ENCODE measurements around the gene HECW1.

HECW1 gene

GRCh38 chr7:43535810-43536585 lies 423.6 kb downstream of the HECW1 start:
- Histone ChIP-seq H3K27ac (ENCODE audit: insufficient read depth in 1 of 2, low read depth in 1 of 2, low read length in 2 of 2, poor library complexity in 1 of 2, severe bottlenecking in 2 of 2) (no peak overlapping the region), H3K4me3 (ENCODE audit: control insufficient read depth in 1 of 7, extremely low read depth in 1 of 7, insufficient read depth in 4 of 7, low read depth in 2 of 7, low read length in 6 of 7) (no peak overlapping the region), H3K36me3 (ENCODE audit: control insufficient read depth in 4 of 4, insufficient read depth in 4 of 4, low read length in 3 of 4) (no peaks in the 10 kb centered on the region), H3K9me3 (ENCODE audit: control extremely low read depth in 1 of 5, control insufficient read depth in 4 of 5, insufficient read depth in 2 of 5, low read depth in 1 of 5, low read length in 4 of 5) (no peaks in the 10 kb centered on the region), H3K4me1 (ENCODE audit: control extremely low read depth in 1 of 4, control insufficient read depth in 4 of 4, insufficient read depth in 4 of 4, low read length in 3 of 4) (no peaks in the 10 kb centered on the region), H3K27me3 (replicated peaks in 2 of 5; ENCODE audit: control insufficient read depth in 4 of 5, insufficient read depth in 5 of 5, low read length in 4 of 5) (peaks cover 0 to 2% (median 0%) of the 10 kb centered on the region in 5 experiments)
- CTCF ChIA-PET: no interaction called here
- 92% methylated on average over 4 of the region's 6 CpGs for WGBS (ENCODE audit: insufficient coverage)
- DNase-seq: no peak
- POLR2A ChIA-PET: no interaction called here

GRCh38 chr7:43536773-43537172 lies 424.3 kb downstream of the HECW1 start:
- no peak overlapping the region for H3K4me3 ChIP-seq (ENCODE audit: control insufficient read depth in 1 of 7, extremely low read depth in 1 of 7, insufficient read depth in 4 of 7, low read depth in 2 of 7, low read length in 6 of 7)
- H3K27ac ChIP-seq (ENCODE audit: insufficient read depth in 1 of 2, low read depth in 1 of 2, low read length in 2 of 2, poor library complexity in 1 of 2, severe bottlenecking in 2 of 2): no peak overlapping the region
- no peaks in the 10 kb centered on the region for H3K4me1 ChIP-seq (ENCODE audit: control extremely low read depth in 1 of 4, control insufficient read depth in 4 of 4, insufficient read depth in 4 of 4, low read length in 3 of 4)
- WGBS (ENCODE audit: insufficient coverage): over 99% methylated on average over 15 of the region's 15 CpGs
- no peaks in the 10 kb centered on the region for H3K36me3 ChIP-seq (ENCODE audit: control insufficient read depth in 4 of 4, insufficient read depth in 4 of 4, low read length in 3 of 4)
- POLR2A ChIA-PET: no interaction called here
- CTCF ChIA-PET: interaction anchor here (1.0 kb wide), 1 partner anchor 45 kb away, joined by 3 read pairs; no protein-coding TSS in a partner anchor
- no peaks in the 10 kb centered on the region for H3K9me3 ChIP-seq (ENCODE audit: control extremely low read depth in 1 of 5, control insufficient read depth in 4 of 5, insufficient read depth in 2 of 5, low read depth in 1 of 5, low read length in 4 of 5)
- H3K27me3 ChIP-seq (replicated peaks in 2 of 5; ENCODE audit: control insufficient read depth in 4 of 5, insufficient read depth in 5 of 5, low read length in 4 of 5): peaks cover 0 to 2% (median 0%) of the 10 kb centered on the region in 5 experiments
- no peak for DNase-seq

GRCh38 chr7:43537765-43538403 lies 425.4 kb downstream of the HECW1 start:
- H3K4me1 ChIP-seq (ENCODE audit: control extremely low read depth in 1 of 4, control insufficient read depth in 4 of 4, insufficient read depth in 4 of 4, low read length in 3 of 4): no peaks in the 10 kb centered on the region
- H3K36me3 ChIP-seq (ENCODE audit: control insufficient read depth in 4 of 4, insufficient read depth in 4 of 4, low read length in 3 of 4): no peaks in the 10 kb centered on the region
- 88% methylated on average over 8 of the region's 9 CpGs for WGBS (ENCODE audit: insufficient coverage)
- DNase-seq: no peak
- ChIA-PET POLR2A (no interaction called here), CTCF (interaction anchor here (1.0 kb wide), 1 partner anchor 44 kb away, joined by 3 read pairs; no protein-coding TSS in a partner anchor)
- no peaks in the 10 kb centered on the region for H3K9me3 ChIP-seq (ENCODE audit: control extremely low read depth in 1 of 5, control insufficient read depth in 4 of 5, insufficient read depth in 2 of 5, low read depth in 1 of 5, low read length in 4 of 5)
- peaks cover 0 to 2% (median 0%) of the 10 kb centered on the region in 5 experiments for H3K27me3 ChIP-seq (replicated peaks in 2 of 5; ENCODE audit: control insufficient read depth in 4 of 5, insufficient read depth in 5 of 5, low read length in 4 of 5)
- no peak overlapping the region for H3K27ac ChIP-seq (ENCODE audit: insufficient read depth in 1 of 2, low read depth in 1 of 2, low read length in 2 of 2, poor library complexity in 1 of 2, severe bottlenecking in 2 of 2)
- no peak overlapping the region for H3K4me3 ChIP-seq (ENCODE audit: control insufficient read depth in 1 of 7, extremely low read depth in 1 of 7, insufficient read depth in 4 of 7, low read depth in 2 of 7, low read length in 6 of 7)

GRCh38 chr7:43538404-43538771 lies 425.9 kb downstream of the HECW1 start:
- ChIA-PET CTCF (no interaction called here), POLR2A (no interaction called here)
- 94% methylated on average over 2 of the region's 4 CpGs for WGBS (ENCODE audit: insufficient coverage)
- peaks cover 0 to 2% (median 0%) of the 10 kb centered on the region in 5 experiments for H3K27me3 ChIP-seq (replicated peaks in 2 of 5; ENCODE audit: control insufficient read depth in 4 of 5, insufficient read depth in 5 of 5, low read length in 4 of 5)
- no peaks in the 10 kb centered on the region for H3K36me3 ChIP-seq (ENCODE audit: control insufficient read depth in 4 of 4, insufficient read depth in 4 of 4, low read length in 3 of 4)
- no peak for DNase-seq
- no peaks in the 10 kb centered on the region for H3K9me3 ChIP-seq (ENCODE audit: control extremely low read depth in 1 of 5, control insufficient read depth in 4 of 5, insufficient read depth in 2 of 5, low read depth in 1 of 5, low read length in 4 of 5)
- H3K27ac ChIP-seq (ENCODE audit: insufficient read depth in 1 of 2, low read depth in 1 of 2, low read length in 2 of 2, poor library complexity in 1 of 2, severe bottlenecking in 2 of 2): no peak overlapping the region
- no peak overlapping the region for H3K4me3 ChIP-seq (ENCODE audit: control insufficient read depth in 1 of 7, extremely low read depth in 1 of 7, insufficient read depth in 4 of 7, low read depth in 2 of 7, low read length in 6 of 7)
- H3K4me1 ChIP-seq (ENCODE audit: control extremely low read depth in 1 of 4, control insufficient read depth in 4 of 4, insufficient read depth in 4 of 4, low read length in 3 of 4): no peaks in the 10 kb centered on the region

- Histone ChIP-seq H3K9me3 (ENCODE audit: control extremely low read depth in 1 of 5, control insufficient read depth in 4 of 5, insufficient read depth in 2 of 5, low read depth in 1 of 5, low read length in 4 of 5) (no peaks in the 10 kb centered on the region), H3K27me3 (replicated peaks in 2 of 5; ENCODE audit: control insufficient read depth in 4 of 5, insufficient read depth in 5 of 5, low read length in 4 of 5) (peaks cover 0 to 2% (median 0%) of the 10 kb centered on the region in 5 experiments), H3K36me3 (ENCODE audit: control insufficient read depth in 4 of 4, insufficient read depth in 4 of 4, low read length in 3 of 4) (no peaks in the 10 kb centered on the region), H3K4me3 (ENCODE audit: control insufficient read depth in 1 of 7, extremely low read depth in 1 of 7, insufficient read depth in 4 of 7, low read depth in 2 of 7, low read length in 6 of 7) (no peak overlapping the region), H3K27ac (ENCODE audit: insufficient read depth in 1 of 2, low read depth in 1 of 2, low read length in 2 of 2, poor library complexity in 1 of 2, severe bottlenecking in 2 of 2) (no peak overlapping the region), H3K4me1 (ENCODE audit: control extremely low read depth in 1 of 4, control insufficient read depth in 4 of 4, insufficient read depth in 4 of 4, low read length in 3 of 4) (no peaks in the 10 kb centered on the region)
- peak in 1 of 3 donors; percentile 14 for DNase-seq
- ChIA-PET CTCF (no interaction called here), POLR2A (no interaction called here)
- 93% methylated on average over 3 of the region's 3 CpGs for WGBS (ENCODE audit: insufficient coverage)
Measured at GRCh38 chr7:43540471-43540870, 428.0 kb downstream of the HECW1 start.

GRCh38 chr7:43542716-43543115 lies 430.3 kb downstream of the HECW1 start:
- Histone ChIP-seq H3K9me3 (ENCODE audit: control extremely low read depth in 1 of 5, control insufficient read depth in 4 of 5, insufficient read depth in 2 of 5, low read depth in 1 of 5, low read length in 4 of 5) (peaks cover 0 to 7% (median 0%) of the 10 kb centered on the region in 5 experiments), H3K36me3 (ENCODE audit: control insufficient read depth in 4 of 4, insufficient read depth in 4 of 4, low read length in 3 of 4) (no peaks in the 10 kb centered on the region), H3K4me1 (ENCODE audit: control extremely low read depth in 1 of 4, control insufficient read depth in 4 of 4, insufficient read depth in 4 of 4, low read length in 3 of 4) (no peaks in the 10 kb centered on the region), H3K4me3 (ENCODE audit: control insufficient read depth in 1 of 7, extremely low read depth in 1 of 7, insufficient read depth in 4 of 7, low read depth in 2 of 7, low read length in 6 of 7) (no peak overlapping the region), H3K27me3 (replicated peaks in 2 of 5; ENCODE audit: control insufficient read depth in 4 of 5, insufficient read depth in 5 of 5, low read length in 4 of 5) (peaks cover 0 to 2% (median 0%) of the 10 kb centered on the region in 5 experiments), H3K27ac (ENCODE audit: insufficient read depth in 1 of 2, low read depth in 1 of 2, low read length in 2 of 2, poor library complexity in 1 of 2, severe bottlenecking in 2 of 2) (no peak overlapping the region)
- DNase-seq: no peak
- POLR2A ChIA-PET: no interaction called here
- no CpG with 5 or more reads among the region's 5 CpGs for WGBS (ENCODE audit: insufficient coverage)
- CTCF ChIA-PET: interaction anchor here (1.0 kb wide), 1 partner anchor 16 kb away, joined by 3 read pairs; no protein-coding TSS in a partner anchor

- CTCF ChIA-PET: interaction anchor here (1.6 kb wide), 1 partner anchor 12 kb away, joined by 4 read pairs; no protein-coding TSS in a partner anchor
- Histone ChIP-seq H3K4me1 (ENCODE audit: control extremely low read depth in 1 of 4, control insufficient read depth in 4 of 4, insufficient read depth in 4 of 4, low read length in 3 of 4) (no peaks in the 10 kb centered on the region), H3K36me3 (ENCODE audit: control insufficient read depth in 4 of 4, insufficient read depth in 4 of 4, low read length in 3 of 4) (no peaks in the 10 kb centered on the region), H3K9me3 (ENCODE audit: control extremely low read depth in 1 of 5, control insufficient read depth in 4 of 5, insufficient read depth in 2 of 5, low read depth in 1 of 5, low read length in 4 of 5) (peaks cover 0 to 7% (median 0%) of the 10 kb centered on the region in 5 experiments), H3K27me3 (replicated peaks in 2 of 5; ENCODE audit: control insufficient read depth in 4 of 5, insufficient read depth in 5 of 5, low read length in 4 of 5) (peaks cover 0 to 2% (median 0%) of the 10 kb centered on the region in 5 experiments), H3K27ac (ENCODE audit: insufficient read depth in 1 of 2, low read depth in 1 of 2, low read length in 2 of 2, poor library complexity in 1 of 2, severe bottlenecking in 2 of 2) (no peak overlapping the region), H3K4me3 (ENCODE audit: control insufficient read depth in 1 of 7, extremely low read depth in 1 of 7, insufficient read depth in 4 of 7, low read depth in 2 of 7, low read length in 6 of 7) (no peak overlapping the region)
- DNase-seq: no peak
- POLR2A ChIA-PET: no interaction called here
Measured at GRCh38 chr7:43546231-43546630, 433.8 kb downstream of the HECW1 start.

Data from common myeloid progenitor, CD34-positive (primary cell).